ENCODE measurements around the gene NACC1. TPM values are rescaled to one million over a fixed set of nuclear protein-coding genes. Genes with fewer than 3 reads are reported as not detected.

The NACC1 gene
- total and polyA plus RNA-seq, 2 experiments from 2014 or later = 11.1 to 35.0 TPM

- H3K4me1 ChIP-seq (ENCODE audit: insufficient read depth) = peaks cover 23% of the 10 kb centered on the region
- no peaks in the 10 kb centered on the region for H3K9me3 ChIP-seq (ENCODE audit: low read depth)
- peaks cover 16% of the 10 kb centered on the region for H4K20me1 ChIP-seq (ENCODE audit: insufficient read depth, poor library complexity, severe bottlenecking)
- no peaks in the 10 kb centered on the region for H3K9me2 ChIP-seq (replicated peaks; ENCODE audit: insufficient read depth)
- WGBS (ENCODE audit: low lambda C conversion rate, missing lambda C conversion rate) = 1% methylated on average over 25 of the region's 25 CpGs
- no peak for DNase-seq (ENCODE audit: low spot score)
- H3K27ac ChIP-seq = peak overlapping the region; percentile 99
- H3K4me3 ChIP-seq = peak overlapping the region; percentile 58
- H2AFZ ChIP-seq = no peak overlapping the region
- H3K4me2 ChIP-seq = peak overlapping the region; percentile 96
- TF ChIP-seq EZH2 (IDR thresholded peaks at IDR 0.05; ENCODE audit: borderline replicate concordance) = no peak
- no peak for TF ChIP-seq EZH2phosphoT487 (IDR thresholded peaks at IDR 0.05; ENCODE audit: low read depth, severe bottlenecking, unreplicated experiment)
- no peak for TF ChIP-seq CTCF (IDR thresholded peaks at IDR 0.05; ENCODE audit: poor library complexity)
- peaks cover 48% of the 10 kb centered on the region for H3K79me2 ChIP-seq
- H3K27me3 ChIP-seq = no peaks in the 10 kb centered on the region
- no peaks in the 10 kb centered on the region for H3K36me3 ChIP-seq (replicated peaks; ENCODE audit: insufficient read depth, low read depth)
These were observed 34.4 kb downstream of the NACC1 start for GRCh38 chr19:13152356-13152973.

DNA sequence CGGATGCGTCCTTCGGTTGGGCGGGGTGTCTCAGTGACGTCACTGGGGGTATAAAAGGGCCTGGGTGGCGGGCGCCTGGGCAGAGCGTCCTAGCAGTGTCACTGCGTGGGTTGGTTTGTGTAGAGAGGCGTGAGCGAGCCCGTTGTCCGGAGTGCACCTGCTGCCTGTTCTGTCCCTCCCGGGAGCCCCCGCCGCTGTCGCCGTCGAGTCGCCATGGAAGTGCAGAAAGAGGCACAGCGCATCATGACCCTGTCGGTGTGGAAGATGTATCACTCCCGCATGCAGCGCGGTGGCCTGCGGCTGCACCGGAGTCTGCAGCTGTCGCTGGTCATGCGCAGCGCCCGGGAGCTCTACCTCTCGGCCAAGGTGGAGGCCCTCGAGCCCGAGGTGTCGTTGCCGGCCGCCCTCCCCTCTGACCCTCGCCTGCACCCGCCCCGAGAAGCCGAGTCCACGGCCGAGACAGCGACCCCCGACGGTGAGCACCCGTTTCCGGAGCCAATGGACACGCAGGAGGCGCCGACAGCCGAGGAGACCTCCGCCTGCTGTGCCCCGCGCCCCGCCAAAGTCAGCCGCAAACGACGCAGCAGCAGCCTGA lies 35.0 kb downstream of the NACC1 start:
- H3K4me1 ChIP-seq (ENCODE audit: insufficient read depth) = peaks cover 23% of the 10 kb centered on the region
- WGBS (ENCODE audit: low lambda C conversion rate, missing lambda C conversion rate) = 1% methylated on average over 47 of the region's 59 CpGs
- H3K9me2 ChIP-seq (replicated peaks; ENCODE audit: insufficient read depth) = no peaks in the 10 kb centered on the region
- TF ChIP-seq EZH2 (IDR thresholded peaks at IDR 0.05; ENCODE audit: borderline replicate concordance) (no peak), CTCF (IDR thresholded peaks at IDR 0.05; ENCODE audit: poor library complexity) (peak; percentile 28)
- H3K27me3 ChIP-seq = no peaks in the 10 kb centered on the region
- H3K9me3 ChIP-seq (ENCODE audit: low read depth) = no peaks in the 10 kb centered on the region
- no peaks in the 10 kb centered on the region for H3K36me3 ChIP-seq (replicated peaks; ENCODE audit: insufficient read depth, low read depth)
- peak overlapping the region; percentile 90 for H3K4me3 ChIP-seq
- peak; percentile 97 for DNase-seq (ENCODE audit: low spot score)
- H3K27ac ChIP-seq = peak overlapping the region; percentile 99
- H3K79me2 ChIP-seq = peaks cover 45% of the 10 kb centered on the region
- H4K20me1 ChIP-seq (ENCODE audit: insufficient read depth, poor library complexity, severe bottlenecking) = peaks cover 16% of the 10 kb centered on the region
- peak overlapping the region; percentile 96 for H3K4me2 ChIP-seq
- no peak overlapping the region for H2AFZ ChIP-seq

GRCh38 chr19:13153569-13154240 lies 35.6 kb downstream of the NACC1 start:
- Histone ChIP-seq H3K36me3 (replicated peaks; ENCODE audit: insufficient read depth, low read depth) (no peaks in the 10 kb centered on the region), H3K9me3 (ENCODE audit: low read depth) (no peaks in the 10 kb centered on the region), H3K27ac (peak overlapping the region; percentile 99), H3K9me2 (replicated peaks; ENCODE audit: insufficient read depth) (no peaks in the 10 kb centered on the region), H2AFZ (no peak overlapping the region), H4K20me1 (ENCODE audit: insufficient read depth, poor library complexity, severe bottlenecking) (peaks cover 16% of the 10 kb centered on the region), H3K4me1 (ENCODE audit: insufficient read depth) (peaks cover 20% of the 10 kb centered on the region), H3K79me2 (peaks cover 41% of the 10 kb centered on the region), H3K4me3 (peak overlapping the region; percentile 90), H3K4me2 (peak overlapping the region; percentile 96), H3K27me3 (no peaks in the 10 kb centered on the region)
- TF ChIP-seq EZH2 (IDR thresholded peaks at IDR 0.05; ENCODE audit: borderline replicate concordance) (no peak), EZH2phosphoT487 (IDR thresholded peaks at IDR 0.05; ENCODE audit: low read depth, severe bottlenecking, unreplicated experiment) (peak; percentile 34), CTCF (IDR thresholded peaks at IDR 0.05; ENCODE audit: poor library complexity) (peak; percentile 12)
- WGBS (ENCODE audit: low lambda C conversion rate, missing lambda C conversion rate) = 1% methylated on average over 48 of the region's 69 CpGs
- DNase-seq (ENCODE audit: low spot score) = peak; percentile 59

Measured in hepatocyte (in vitro differentiated cells).